Measurements from ENCODE around the gene RNF103. TPM values are rescaled to one million over a fixed set of nuclear protein-coding genes. Genes with fewer than 3 reads are reported as not detected.

Gene RNF103
- total RNA-seq, 2 donors from 2014 or later = 11.9 to 17.9 TPM

DNA sequence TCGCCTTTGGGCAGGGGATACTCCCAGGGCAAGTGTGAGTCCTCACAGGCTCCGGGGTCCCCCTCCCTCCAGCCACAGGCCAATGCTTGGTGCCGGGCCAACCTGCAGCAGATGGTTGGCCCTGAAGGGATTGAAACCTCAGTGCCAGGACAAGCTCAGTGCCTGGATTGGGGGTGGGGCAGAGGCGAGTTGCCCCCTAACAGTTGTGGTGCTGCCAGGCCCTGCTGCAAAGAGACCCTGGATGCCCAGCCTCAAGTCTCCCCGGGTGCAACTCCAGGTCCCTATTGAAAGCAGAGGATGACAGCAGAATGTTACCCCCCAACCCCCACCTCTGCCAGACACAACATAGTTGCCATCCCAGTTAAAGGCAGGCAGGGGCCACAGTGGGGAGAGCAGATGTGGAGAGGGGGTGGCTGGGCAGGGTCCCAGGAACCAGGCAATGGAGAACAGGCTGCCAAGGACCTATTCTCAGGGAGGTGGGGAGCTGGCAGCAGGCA, 9.5 kb upstream of the RNF103 start:
- peaks cover 3% of the 10 kb centered on the region for H3K27me3 Mint-ChIP-seq (ENCODE audit: insufficient read depth)
- H3K27ac Mint-ChIP-seq = peak overlapping the region; percentile 30
- H3K4me3 ChIP-seq (ENCODE audit: low read length) = no peak overlapping the region
- H3K9me3 ChIP-seq (ENCODE audit: control insufficient read depth, low read length) = no peaks in the 10 kb centered on the region
- peaks cover 3% of the 10 kb centered on the region for H3K4me1 ChIP-seq (ENCODE audit: control insufficient read depth, insufficient read depth, low read length)
- H3K27ac ChIP-seq (ENCODE audit: low read depth, low read length) = no peak overlapping the region
- TF ChIP-seq, protein P1, sequence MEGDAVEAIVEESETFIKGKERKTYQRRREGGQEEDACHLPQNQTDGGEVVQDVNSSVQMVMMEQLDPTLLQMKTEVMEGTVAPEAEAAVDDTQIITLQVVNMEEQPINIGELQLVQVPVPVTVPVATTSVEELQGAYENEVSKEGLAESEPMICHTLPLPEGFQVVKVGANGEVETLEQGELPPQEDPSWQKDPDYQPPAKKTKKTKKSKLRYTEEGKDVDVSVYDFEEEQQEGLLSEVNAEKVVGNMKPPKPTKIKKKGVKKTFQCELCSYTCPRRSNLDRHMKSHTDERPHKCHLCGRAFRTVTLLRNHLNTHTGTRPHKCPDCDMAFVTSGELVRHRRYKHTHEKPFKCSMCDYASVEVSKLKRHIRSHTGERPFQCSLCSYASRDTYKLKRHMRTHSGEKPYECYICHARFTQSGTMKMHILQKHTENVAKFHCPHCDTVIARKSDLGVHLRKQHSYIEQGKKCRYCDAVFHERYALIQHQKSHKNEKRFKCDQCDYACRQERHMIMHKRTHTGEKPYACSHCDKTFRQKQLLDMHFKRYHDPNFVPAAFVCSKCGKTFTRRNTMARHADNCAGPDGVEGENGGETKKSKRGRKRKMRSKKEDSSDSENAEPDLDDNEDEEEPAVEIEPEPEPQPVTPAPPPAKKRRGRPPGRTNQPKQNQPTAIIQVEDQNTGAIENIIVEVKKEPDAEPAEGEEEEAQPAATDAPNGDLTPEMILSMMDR (conservative IDR thresholded peaks at IDR 0.05) = no peak
- H3K36me3 Mint-ChIP-seq (ENCODE audit: low read depth) = no peaks in the 10 kb centered on the region
- DNase-seq = no peak
- no peaks in the 10 kb centered on the region for H3K36me3 ChIP-seq (ENCODE audit: control insufficient read depth, insufficient read depth, low read length)
- H3K4me3 Mint-ChIP-seq = no peak overlapping the region
- no peaks in the 10 kb centered on the region for H3K9me3 Mint-ChIP-seq
- H3K9ac ChIP-seq (ENCODE audit: extremely low read depth, low read length, poor library complexity, severe bottlenecking) = no peak overlapping the region
- 71 to 93% methylated on average over 1 to 5 of the region's 5 CpGs for WGBS, 2 experiments (ENCODE audit: insufficient coverage in 1 of 2, insufficient read length in 1 of 2)
- H3K27me3 ChIP-seq (ENCODE audit: control insufficient read depth, insufficient read depth, low read length, poor library complexity, severe bottlenecking) = no peaks in the 10 kb centered on the region
- H3K4me1 Mint-ChIP-seq = peaks cover 21% of the 10 kb centered on the region

DNA sequence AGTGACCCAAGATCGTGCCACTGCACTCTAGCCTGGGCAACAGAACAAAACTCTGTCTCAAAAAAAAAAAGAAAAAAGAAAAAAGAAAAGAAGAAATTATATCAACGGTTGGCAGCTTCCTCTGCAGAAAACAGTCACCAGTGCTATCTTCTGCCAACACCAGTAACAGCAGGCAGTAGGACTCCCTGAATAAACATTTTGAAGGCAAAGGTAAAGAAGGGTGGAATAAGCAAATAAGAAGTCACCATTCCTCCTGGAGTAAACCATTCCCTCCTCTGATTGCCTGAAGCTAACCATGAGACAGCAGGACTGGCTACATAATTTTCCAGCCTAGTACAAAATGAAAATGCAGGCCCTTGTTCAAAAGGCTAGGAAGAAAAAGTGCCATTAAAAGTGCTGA, 9.0 kb upstream of the RNF103 start:
- Mint-ChIP-seq H3K36me3 (ENCODE audit: low read depth) (no peaks in the 10 kb centered on the region), H3K4me3 (no peak overlapping the region), H3K27me3 (ENCODE audit: insufficient read depth) (peaks cover 6% of the 10 kb centered on the region), H3K9me3 (no peaks in the 10 kb centered on the region), H3K27ac (peak overlapping the region; percentile 30), H3K4me1 (peaks cover 21% of the 10 kb centered on the region)
- Histone ChIP-seq H3K27ac (ENCODE audit: low read depth, low read length) (no peak overlapping the region), H3K36me3 (ENCODE audit: control insufficient read depth, insufficient read depth, low read length) (no peaks in the 10 kb centered on the region), H3K9ac (ENCODE audit: extremely low read depth, low read length, poor library complexity, severe bottlenecking) (no peak overlapping the region), H3K4me1 (ENCODE audit: control insufficient read depth, insufficient read depth, low read length) (peaks cover 3% of the 10 kb centered on the region), H3K4me3 (ENCODE audit: low read length) (no peak overlapping the region), H3K27me3 (ENCODE audit: control insufficient read depth, insufficient read depth, low read length, poor library complexity, severe bottlenecking) (no peaks in the 10 kb centered on the region), H3K9me3 (ENCODE audit: control insufficient read depth, low read length) (no peaks in the 10 kb centered on the region)
- no peak for DNase-seq
- TF ChIP-seq, protein P1 (conservative IDR thresholded peaks at IDR 0.05) = no peak
- WGBS, 2 experiments (ENCODE audit: insufficient coverage in 1 of 2, insufficient read length in 1 of 2) = 82 to 83% methylated on average over 1 to 2 of the region's 2 CpGs

DNA sequence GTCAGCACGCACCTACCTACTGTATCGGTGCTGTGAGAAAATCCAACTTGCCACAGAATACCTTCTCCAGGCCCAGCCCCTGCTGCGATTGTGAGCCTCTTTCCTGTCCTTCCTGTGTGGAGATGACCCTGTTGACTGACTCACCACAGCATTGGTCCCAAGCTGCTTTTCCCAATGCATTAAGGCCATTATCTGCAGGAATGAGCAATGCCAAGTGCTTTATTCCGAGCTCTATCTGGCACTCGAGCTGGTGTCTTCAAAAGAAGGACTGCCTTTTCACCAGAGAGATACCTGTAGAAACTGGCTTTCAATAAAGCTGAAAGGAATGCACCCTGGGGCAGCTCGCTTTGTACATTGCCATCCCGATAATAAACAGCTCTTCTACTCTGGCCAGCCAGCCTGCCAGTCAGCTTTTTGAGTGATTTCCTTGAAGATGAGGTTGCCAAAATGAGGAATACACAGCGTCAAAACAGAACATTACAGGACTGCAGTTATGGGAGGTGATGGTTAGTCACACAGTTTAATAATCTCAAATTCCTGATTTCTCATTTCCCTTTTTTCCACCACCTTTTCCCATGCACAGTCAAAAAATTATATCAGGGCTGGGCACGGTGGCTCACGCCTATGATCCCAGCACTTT, 8.3 kb upstream of the RNF103 start:
- TF ChIP-seq, protein P1 (conservative IDR thresholded peaks at IDR 0.05) = no peak
- Mint-ChIP-seq H3K4me3 (no peak overlapping the region), H3K36me3 (ENCODE audit: low read depth) (no peaks in the 10 kb centered on the region), H3K27me3 (ENCODE audit: insufficient read depth) (peaks cover 7% of the 10 kb centered on the region), H3K4me1 (peaks cover 21% of the 10 kb centered on the region), H3K27ac (no peak overlapping the region), H3K9me3 (no peaks in the 10 kb centered on the region)
- no peak for DNase-seq
- WGBS, 2 experiments (ENCODE audit: insufficient coverage in 1 of 2, insufficient read length in 1 of 2) = 70 to 82% methylated on average over 10 of the region's 10 CpGs
- Histone ChIP-seq H3K27me3 (ENCODE audit: control insufficient read depth, insufficient read depth, low read length, poor library complexity, severe bottlenecking) (no peaks in the 10 kb centered on the region), H3K9me3 (ENCODE audit: control insufficient read depth, low read length) (no peaks in the 10 kb centered on the region), H3K27ac (ENCODE audit: low read depth, low read length) (no peak overlapping the region), H3K36me3 (ENCODE audit: control insufficient read depth, insufficient read depth, low read length) (no peaks in the 10 kb centered on the region), H3K4me1 (ENCODE audit: control insufficient read depth, insufficient read depth, low read length) (peaks cover 3% of the 10 kb centered on the region), H3K4me3 (ENCODE audit: low read length) (no peak overlapping the region), H3K9ac (ENCODE audit: extremely low read depth, low read length, poor library complexity, severe bottlenecking) (no peak overlapping the region)

All from endodermal cell (in vitro differentiated cells).